K562 (cell line): Measurements from ENCODE around the gene CHPF. TPM values are rescaled to one million over a fixed set of nuclear protein-coding genes. Genes with fewer than 3 reads are reported as not detected.

Experiments used
- CC2D1A ChIP-seq: fragments of 450-650 bp; IDR thresholded peaks from 2 replicates; pipeline ENCODE4 v1.6.1; 2017; ENCODE audit warnings: mild to moderate bottlenecking
- CTCF ChIP-seq, 3 experiments: IDR thresholded peaks in 2 of 3; conservative IDR thresholded peaks in 1 of 3; 2 replicates each; pipeline ENCODE4 v1.5.1; 2011 to 2012; ENCODE audit warnings: low read length in 3 of 3, mild to moderate bottlenecking in 3 of 3, control low read depth in 2 of 3, improper control_type of control experiment in 1 of 3, inconsistent platforms in 1 of 3, low read depth in 1 of 3, mixed read lengths in 1 of 3, moderate library complexity in 1 of 3; ENCODE audit not compliant: insufficient read depth in 2 of 3
- CTCFL ChIP-seq: IDR thresholded peaks from 2 replicates; pipeline ENCODE4 v1.6.1; 2011; ENCODE audit warnings: borderline replicate concordance, low read depth, mild to moderate bottlenecking, moderate library complexity, low read length; ENCODE audit not compliant: insufficient read depth, poor library complexity, severe bottlenecking
- DPF2 ChIP-seq: fragments of 450-650 bp; IDR thresholded peaks from 2 replicates; pipeline ENCODE4 v1.6.1; 2016
- ESRRA ChIP-seq: fragments of 450-650 bp; IDR thresholded peaks from 2 replicates; pipeline ENCODE4 v1.6.1; 2014; ENCODE audit warnings: low read depth, mild to moderate bottlenecking, moderate library complexity, borderline replicate concordance
- FOXO4 ChIP-seq: fragments of 450-650 bp; formaldehyde crosslinking; IDR thresholded peaks from 2 replicates; pipeline ENCODE4 v1.4.0; 2020; ENCODE audit warnings: mild to moderate bottlenecking, moderate library complexity
- MAZ ChIP-seq, 2 experiments: fragments of 450-650 bp in 1 of 2; sonication (generic) in 1 of 2; formaldehyde crosslinking; IDR thresholded peaks in 1 of 2; conservative IDR thresholded peaks in 1 of 2; 2 replicates each; pipeline versions ENCODE4 v1.4.0 to v1.5.0; 2020; ENCODE audit warnings: mild to moderate bottlenecking in 1 of 2, missing genetic modification reagents in 1 of 2
- MITF ChIP-seq: IDR thresholded peaks from 2 replicates; pipeline ENCODE4 v1.6.1; 2014; ENCODE audit warnings: antibody characterized with exemption
- NR0B1 ChIP-seq: fragments of 450-650 bp; IDR thresholded peaks from one replicate; pipeline ENCODE4 v1.6.1; 2018; ENCODE audit warnings: mild to moderate bottlenecking, moderate library complexity; ENCODE audit not compliant: partially characterized antibody
- PRDM10 ChIP-seq: fragments of 450-650 bp; IDR thresholded peaks from 2 replicates; pipeline ENCODE4 v1.6.1; 2018; ENCODE audit not compliant: partially characterized antibody
- ZNF436 ChIP-seq: fragments of 250-450, 450-650 bp; sonication (Bioruptor Pico); formaldehyde crosslinking; IDR thresholded peaks from 2 replicates; pipeline ENCODE4 v1.7.0; 2020; ENCODE audit warnings: mild to moderate bottlenecking
- polyA plus RNA-seq, 8 experiments: library from polyadenylated mRNA; depleted of rRNA in 4 of 8; stranded (reverse) in 5 of 8; unstranded in 3 of 8; fragments of >200 nt; fragmentation: Nextera tagmentation in 2 of 8; fragmentation: Illumina TruSeq in 1 of 8; extraction: Ambion mirVana in 2 of 8; extraction: Trizol in 1 of 8; gene quantifications; 2 replicates each; pipeline versions ENCODE4 v1.2.1 to v1.2.3, GENCODE V29; 2011 to 2014; ENCODE audit warnings: inconsistent platforms in 1 of 8, missing spikeins in 1 of 8
- total RNA-seq, 7 experiments: library from RNA; depleted of rRNA in 6 of 7; stranded (reverse); fragments of >200 nt in 6 of 7; fragmentation: Illumina TruSeq in 2 of 7; extraction: Trizol in 2 of 7; gene quantifications; 2 replicates each; pipeline versions ENCODE4 v1.2.1 to v1.2.3, GENCODE V29; 2011 to 2021; ENCODE audit warnings: low replicate concordance in 1 of 7

CHPF gene
- total and polyA plus RNA-seq, 9 of the 15 experiments (the other 6 are each of a cell fraction or from before 2014, with no cell fraction given): 0.15 to 57.2 (median 7.9) TPM

- TF ChIP-seq CTCFL: peak; percentile 17
- no peak for TF ChIP-seq MITF
- TF ChIP-seq CTCF (IDR thresholded peaks at IDR 0.05 in 2 of 3, conservative IDR thresholded peaks at IDR 0.05 in 1 of 3; ENCODE audit: insufficient read depth in 2 of 3, low read depth in 1 of 3, low read length in 3 of 3): peak; percentile 39 to 55 (median 51); a peak in 5 of 6 replicates
- TF ChIP-seq FOXO4: no peak
- no peak for TF ChIP-seq ESRRA
- TF ChIP-seq ZNF436 (CRISPR knock-in tag): no peak
- no peak for TF ChIP-seq MAZ (CRISPR knock-in tag; conservative IDR thresholded peaks at IDR 0.05 in 1 of 2, IDR thresholded peaks at IDR 0.05 in 1 of 2)
- TF ChIP-seq PRDM10: no peak
- TF ChIP-seq NR0B1: no peak
- no peak for TF ChIP-seq CC2D1A
- TF ChIP-seq DPF2: no peak
Observed at GRCh38 chr2:219560037-219560892, 16.7 kb upstream of the CHPF start (continued).
